GM12878 (cell line): Measurements from ENCODE around the gene GPR176. TPM values are rescaled to one million over a fixed set of nuclear protein-coding genes. Genes with fewer than 3 reads are reported as not detected.

ENCODE experiments used
- CBX5 ChIP-seq: sonication (generic); IDR thresholded peaks from 2 replicates; pipeline ENCODE4 v1.6.1; 2016; ENCODE audit warnings: low read depth, moderate library complexity, mild to moderate bottlenecking, inconsistent platforms
- CUX1 ChIP-seq: IDR thresholded peaks from 2 replicates; pipeline ENCODE4 v1.6.1; 2012; ENCODE audit warnings: improper control_type of control experiment, low read depth, low read length; ENCODE audit not compliant: insufficient replicate concordance
- E2F8 ChIP-seq: fragments of 450-650 bp; IDR thresholded peaks from 2 replicates; pipeline ENCODE4 v1.6.1; 2018; ENCODE audit warnings: mild to moderate bottlenecking, low read depth, moderate library complexity; ENCODE audit not compliant: partially characterized antibody
- MTA3 ChIP-seq: IDR thresholded peaks from 2 replicates; pipeline ENCODE4 v1.6.1; 2012; ENCODE audit warnings: low read length, inconsistent platforms, borderline replicate concordance
- SIX5 ChIP-seq: IDR thresholded peaks from 2 replicates; pipeline ENCODE4 v1.6.1; 2011; ENCODE audit warnings: mild to moderate bottlenecking, low read depth, low read length, moderate library complexity; ENCODE audit not compliant: severe bottlenecking
- YBX1 ChIP-seq: fragments of 450-650 bp; IDR thresholded peaks from 2 replicates; pipeline ENCODE4 v1.6.1; 2016; ENCODE audit warnings: antibody characterized with exemption
- polyA plus RNA-seq, 11 experiments: library from polyadenylated mRNA; depleted of rRNA in 4 of 11; unstranded in 6 of 11; stranded (reverse) in 5 of 11; fragments of >200 nt; fragmentation: Nextera tagmentation in 4 of 11; fragmentation: Illumina TruSeq in 1 of 11; extraction: Ambion mirVana in 4 of 11; extraction: Trizol in 1 of 11; gene quantifications; 1 replicate in 1 of 11; 2 replicates in 10 of 11; pipeline versions ENCODE4 v1.2.1 to v1.2.3, GENCODE V29; 2011 to 2016; ENCODE audit warnings: inconsistent platforms in 2 of 11, missing spikeins in 2 of 11, low read depth in 1 of 11
- total RNA-seq, 4 experiments: library from RNA; depleted of rRNA in 3 of 4; stranded (reverse); fragments of >200 nt in 3 of 4; fragmentation: Illumina TruSeq in 1 of 4; extraction: Trizol in 1 of 4; gene quantifications; 2 replicates each; pipeline versions ENCODE4 v1.2.1 to v1.2.3, GENCODE V29; 2013 to 2021

GPR176 gene
- total and polyA plus RNA-seq, 10 of the 15 experiments (the other 5 are each of a cell fraction or from before 2014, with no cell fraction given) = 0.02 to 0.33 (median 0.16) TPM; not detected in 4

- TF ChIP-seq CUX1 (no peak), E2F8 (no peak), CBX5 (no peak), MTA3 (no peak), YBX1 (no peak), SIX5 (no peak)
These were observed 91.6 kb downstream of the GPR176 start (continued) for GRCh38 chr15:39828374-39828931.
